GM10266 (cell line): ENCODE results near the gene COMMD10.

Experiments used
- DNase-seq: peaks from one replicate; pipeline ENCODE4 v3.0.0; 2012; ENCODE audit errors: extremely low spot score
- CTCF ChIP-seq: IDR thresholded peaks from 2 replicates; pipeline ENCODE4 v1.5.1; 2012; ENCODE audit warnings: mild to moderate bottlenecking, low read depth; ENCODE audit not compliant: control insufficient read depth, insufficient read depth; ENCODE audit errors: missing control alignments

Gene COMMD10

GRCh38 chr5:116299746-116300640 lies 215.2 kb downstream of the COMMD10 start:
- no peak for TF ChIP-seq CTCF
- DNase-seq: no peak

DNA sequence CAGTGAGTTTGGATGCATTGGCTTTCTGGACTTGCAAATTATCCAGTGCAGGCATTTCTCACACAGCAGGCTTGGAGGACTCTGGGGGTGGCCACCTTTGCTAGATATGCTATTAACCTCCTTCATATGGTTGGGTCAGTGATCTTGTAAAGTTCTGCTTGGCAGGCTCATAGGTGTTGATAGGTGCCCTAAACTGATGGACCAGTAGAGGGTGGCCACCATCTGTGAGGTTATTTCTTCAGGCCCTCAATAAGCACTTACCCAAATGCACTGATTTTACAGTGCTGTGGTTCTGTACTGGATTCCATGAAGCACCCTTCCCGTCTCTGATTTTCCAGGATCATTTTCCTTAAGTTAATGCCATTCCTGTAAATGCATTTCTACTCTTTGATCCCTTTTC lies 216.3 kb downstream of the COMMD10 start:
- TF ChIP-seq CTCF: no peak
- DNase-seq: no peak

GRCh38 chr5:116303340-116303739 lies 218.5 kb downstream of the COMMD10 start:
- no peak for DNase-seq

DNA sequence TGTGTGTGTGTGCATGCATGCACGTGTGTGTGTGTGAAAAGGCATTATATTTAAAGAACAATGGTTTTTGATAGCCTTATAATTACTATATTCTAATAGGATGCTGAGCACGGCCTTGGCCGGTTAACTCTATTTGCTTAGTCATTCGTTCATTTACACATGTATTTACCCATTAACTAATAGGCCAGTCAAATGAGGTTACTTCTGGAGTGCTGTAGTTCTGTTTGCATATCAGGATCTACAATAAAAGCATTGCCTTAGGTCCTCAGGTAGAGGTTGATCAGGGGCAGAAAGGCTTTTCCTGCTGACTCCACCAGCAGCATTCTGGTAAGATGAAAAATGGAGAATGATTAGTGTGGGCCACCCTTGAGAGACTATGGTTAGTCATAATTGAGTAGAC lies 219.0 kb downstream of the COMMD10 start:
- DNase-seq: no peak
- TF ChIP-seq CTCF: no peak

More at GRCh38 chr5:116303340-116303739, 218.5 kb downstream of the COMMD10 start:
- TF ChIP-seq CTCF: no peak

- DNase-seq: no peak
- TF ChIP-seq CTCF: no peak
These were observed 221.1 kb downstream of the COMMD10 start for GRCh38 chr5:116305899-116306298.

- TF ChIP-seq CTCF: no peak
- no peak for DNase-seq
These were observed 222.0 kb downstream of the COMMD10 start for GRCh38 chr5:116306846-116307245.

DNA sequence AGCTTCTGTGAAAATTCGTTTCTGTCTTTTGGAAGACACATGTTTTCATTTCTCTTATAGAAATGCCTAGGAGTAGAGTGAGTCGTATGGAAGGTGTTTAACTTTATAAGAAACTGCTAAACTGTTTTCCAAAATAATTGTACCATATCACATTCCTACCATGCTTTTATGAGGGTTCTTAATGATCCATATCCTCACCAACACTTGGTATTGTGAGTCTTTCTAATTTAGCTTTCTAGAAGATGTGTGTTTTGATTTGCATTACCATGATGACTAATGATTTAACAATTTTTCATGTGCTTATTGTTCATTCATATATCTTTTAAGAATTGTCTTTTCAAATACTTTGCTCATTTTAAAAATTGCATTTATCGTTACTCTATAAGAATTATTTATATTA lies 223.6 kb downstream of the COMMD10 start:
- DNase-seq: no peak
- TF ChIP-seq CTCF: no peak
